ENCODE measurements around the gene ETFBKMT.

DNA sequence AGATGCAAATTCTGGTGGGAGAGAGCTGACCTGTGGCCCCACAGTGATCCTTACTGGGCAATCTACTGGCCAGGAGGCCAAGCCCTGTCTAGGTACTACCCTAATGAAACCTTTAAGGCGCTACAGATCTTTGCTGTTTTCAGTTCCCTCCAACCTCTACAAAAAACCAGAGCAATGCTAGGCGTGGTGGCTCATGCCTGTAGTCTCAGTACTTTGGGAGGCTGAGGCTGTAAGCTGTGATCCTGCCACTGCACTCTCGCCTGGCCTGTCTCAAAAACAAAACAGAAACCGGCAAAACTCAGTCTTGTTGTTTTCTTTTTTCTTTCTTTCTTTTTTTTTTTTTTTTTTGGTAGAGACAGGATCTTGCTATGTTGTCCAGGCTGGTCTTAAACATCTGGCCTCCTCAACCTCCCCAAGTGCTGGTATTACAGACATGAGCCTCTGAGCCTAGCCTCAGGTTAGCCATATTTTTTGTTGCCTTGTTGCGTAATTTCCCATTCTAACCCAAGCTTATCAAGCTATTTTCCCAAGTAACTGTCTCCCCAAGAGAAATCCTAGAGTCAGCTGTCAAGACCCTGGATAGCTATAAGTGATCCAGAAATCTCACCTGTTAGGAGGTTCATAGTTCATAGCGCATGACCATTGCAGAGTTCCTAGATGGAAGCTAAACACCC, 2.8 kb downstream of the ETFBKMT start:
- TF ChIP-seq POLR2AphosphoS5 (IDR thresholded peaks at IDR 0.05) (no peak), CTCF (IDR thresholded peaks at IDR 0.05) (no peak), EP300 (IDR thresholded peaks at IDR 0.05) (no peak), POLR2A (IDR thresholded peaks at IDR 0.05) (no peak)
